Osteoblast (primary cell): ENCODE measurements around the gene TFE3. TPM values are rescaled to one million over a fixed set of nuclear protein-coding genes. Genes with fewer than 3 reads are reported as not detected.
"Not testable (repeated sequence)": the region's sequence is repeated elsewhere in the genome, so short reads cannot be mapped to it uniquely, and the experiment has no call there.

Experiments used
- DNase-seq: peaks from one replicate; pipeline ENCODE4 v3.0.0; 2011; ENCODE audit warnings: low spot score, mixed read lengths; ENCODE audit not compliant: insufficient read length; ENCODE audit errors: missing footprints
- H2AFZ ChIP-seq: 2 replicates; pipeline ENCODE4 v1.6.0; 2011; ENCODE audit warnings: mild to moderate bottlenecking, low read length
- H3K27ac ChIP-seq: 2 replicates; pipeline ENCODE4 v1.5.1; 2011; ENCODE audit warnings: mild to moderate bottlenecking, low read depth, low read length, moderate library complexity
- H3K27me3 ChIP-seq: 2 replicates; pipeline ENCODE4 v1.6.0; 2012; ENCODE audit warnings: mild to moderate bottlenecking, control low read depth, inconsistent platforms, low read length, moderate library complexity; ENCODE audit not compliant: insufficient read depth
- H3K36me3 ChIP-seq: 2 replicates; pipeline ENCODE4 v1.5.1; 2011; ENCODE audit warnings: mild to moderate bottlenecking, low read length, control low read depth, moderate library complexity; ENCODE audit not compliant: insufficient read depth
- H3K4me1 ChIP-seq: 2 replicates; pipeline ENCODE4 v1.5.1; 2011; ENCODE audit warnings: mild to moderate bottlenecking, low read length, control low read depth, moderate library complexity; ENCODE audit not compliant: insufficient read depth
- H3K4me2 ChIP-seq: 2 replicates; pipeline ENCODE4 v1.6.0; 2011; ENCODE audit warnings: mild to moderate bottlenecking, low read length; ENCODE audit not compliant: insufficient read depth
- H3K4me3 ChIP-seq: fragments of 200-600 bp; sonication (generic); 3 replicates; pipeline ENCODE4 v1.5.1; 2012; ENCODE audit warnings: mild to moderate bottlenecking, low read length, inconsistent platforms; ENCODE audit not compliant: insufficient read depth
- H3K79me2 ChIP-seq: 2 replicates; pipeline ENCODE4 v1.6.0; 2012; ENCODE audit warnings: mild to moderate bottlenecking, low read length, control low read depth, inconsistent platforms; ENCODE audit not compliant: insufficient read depth
- H3K9me3 ChIP-seq: 2 replicates; pipeline ENCODE4 v1.5.1; 2011; ENCODE audit warnings: low read depth, low read length, control low read depth
- H4K20me1 ChIP-seq: 2 replicates; pipeline ENCODE4 v1.6.0; 2012; ENCODE audit warnings: mild to moderate bottlenecking, low read length, control low read depth; ENCODE audit not compliant: insufficient read depth
- CTCF ChIP-seq: IDR thresholded peaks from 2 replicates; pipeline ENCODE4 v1.5.1; 2011; ENCODE audit warnings: mild to moderate bottlenecking, low read depth, low read length, moderate library complexity; ENCODE audit errors: extremely low read depth
- total RNA-seq: library from RNA; depleted of rRNA; stranded (reverse); fragments of >200 nt; gene quantifications from 2 replicates; pipeline ENCODE4 v1.2.3, GENCODE V29; 2012

Gene TFE3
- total RNA-seq, 1 donor = 46.7 TPM

GRCh38 chrX:48989483-48989882 lies 53.7 kb downstream of the TFE3 start:
- H3K4me3 ChIP-seq = no peak overlapping the region
- H3K4me2 ChIP-seq = no peak overlapping the region
- no peaks in the 10 kb centered on the region for H4K20me1 ChIP-seq
- no peaks in the 10 kb centered on the region for H3K9me3 ChIP-seq
- peaks cover 20% of the 10 kb centered on the region for H3K36me3 ChIP-seq
- no peak overlapping the region for H3K27ac ChIP-seq
- H3K27me3 ChIP-seq = no peaks in the 10 kb centered on the region
- no peaks in the 10 kb centered on the region for H3K4me1 ChIP-seq
- no peak for TF ChIP-seq CTCF
- DNase-seq = no peak
- no peak overlapping the region for H2AFZ ChIP-seq
- no peaks in the 10 kb centered on the region for H3K79me2 ChIP-seq

GRCh38 chrX:48983896-48984295 lies 59.3 kb downstream of the TFE3 start:
- no peaks in the 10 kb centered on the region for H3K79me2 ChIP-seq
- no peak overlapping the region for H3K4me3 ChIP-seq
- no peaks in the 10 kb centered on the region for H4K20me1 ChIP-seq

GRCh38 chrX:48983081-48983480 lies 60.1 kb downstream of the TFE3 start:
- no peaks in the 10 kb centered on the region for H3K4me1 ChIP-seq
- H2AFZ ChIP-seq = no peak overlapping the region
- H3K4me3 ChIP-seq = no peak overlapping the region
- H3K27ac ChIP-seq = no peak overlapping the region
- H3K27me3 ChIP-seq = no peaks in the 10 kb centered on the region
- H3K4me2 ChIP-seq = no peak overlapping the region
- peaks cover 14% of the 10 kb centered on the region for H3K36me3 ChIP-seq
- H3K79me2 ChIP-seq = no peaks in the 10 kb centered on the region
- no peak for DNase-seq
- H4K20me1 ChIP-seq = no peaks in the 10 kb centered on the region
- H3K9me3 ChIP-seq = no peaks in the 10 kb centered on the region
- no peak for TF ChIP-seq CTCF

More at GRCh38 chrX:48983896-48984295, 59.3 kb downstream of the TFE3 start:
- DNase-seq = no peak
- no peaks in the 10 kb centered on the region for H3K4me1 ChIP-seq
- no peaks in the 10 kb centered on the region for H3K9me3 ChIP-seq
- H3K36me3 ChIP-seq = peaks cover 22% of the 10 kb centered on the region
- no peak for TF ChIP-seq CTCF
- no peak overlapping the region for H3K27ac ChIP-seq
- H3K27me3 ChIP-seq = no peaks in the 10 kb centered on the region
- H3K4me2 ChIP-seq = no peak overlapping the region
- H2AFZ ChIP-seq = no peak overlapping the region

GRCh38 chrX:48981178-48981577 lies 62.0 kb downstream of the TFE3 start:
- no peak for TF ChIP-seq CTCF
- Histone ChIP-seq H3K4me2 (no peak overlapping the region), H2AFZ (no peak overlapping the region), H3K79me2 (no peaks in the 10 kb centered on the region), H3K4me3 (no peak overlapping the region), H4K20me1 (no peaks in the 10 kb centered on the region), H3K27ac (no peak overlapping the region), H3K4me1 (no peaks in the 10 kb centered on the region), H3K9me3 (no peaks in the 10 kb centered on the region), H3K36me3 (peaks cover 20% of the 10 kb centered on the region), H3K27me3 (no peaks in the 10 kb centered on the region)
- no peak for DNase-seq

- not testable (repeated sequence) for DNase-seq, H4K20me1 ChIP-seq
Observed at GRCh38 chrX:48980341-48980740, 62.8 kb downstream of the TFE3 start.

More at GRCh38 chrX:48980341-48980740, 62.8 kb downstream of the TFE3 start:
- not testable (repeated sequence) for H3K4me1 ChIP-seq, H3K9me3 ChIP-seq, H2AFZ ChIP-seq, H3K4me2 ChIP-seq, H3K79me2 ChIP-seq, H3K27ac ChIP-seq, H3K27me3 ChIP-seq, H3K4me3 ChIP-seq
- H3K36me3 ChIP-seq = peaks cover 20% of the 10 kb centered on the region
